ENCODE results near the gene ATG10. TPM values are rescaled to one million over a fixed set of nuclear protein-coding genes. Genes with fewer than 3 reads are reported as not detected.

Gene ATG10
- total RNA-seq, 1 experiment from 2014 or later = 11.8 TPM

GRCh38 chr5:82165740-82166530 lies 194.1 kb downstream of the ATG10 start:
- no peak overlapping the region for H3K4me3 ChIP-seq (ENCODE audit: low read length)
- no peak overlapping the region for H3K4me2 ChIP-seq (ENCODE audit: low read length)
- TF ChIP-seq CTCF (conservative IDR thresholded peaks at IDR 0.05; ENCODE audit: low read depth, low read length) (peak; percentile 88), EZH2 (IDR thresholded peaks at IDR 0.05; ENCODE audit: low read length, unreplicated experiment) (no peak), EZH2phosphoT487 (IDR thresholded peaks at IDR 0.05; ENCODE audit: borderline replicate concordance, low read length) (no peak)
- H2AFZ ChIP-seq (ENCODE audit: low read length) = no peak overlapping the region
- H3K79me2 ChIP-seq (ENCODE audit: low read length) = no peaks in the 10 kb centered on the region
- no TSS peak for BruUV-seq (replicated peaks)
- ATAC-seq (peak; percentile 78), DNase-seq (peak; percentile 73)
- CTCF ChIA-PET = interaction anchor here (0.6 to 1.5 kb wide), 15 partner anchors 46 to 1442 kb away, joined by 3 to 21 read pairs (median 3); partner anchors contain the start of gene SSBP2
- H3F3A ChIP-seq (ENCODE audit: low read length, unreplicated experiment) = no peaks in the 10 kb centered on the region
- no peaks in the 10 kb centered on the region for H3K27me3 ChIP-seq (ENCODE audit: low read length)
- POLR2A ChIA-PET (ENCODE audit: unreplicated experiment) = interaction anchor here (0.6 kb wide), 3 partner anchors 60 to 863 kb away, joined by 3 to 4 read pairs (median 4); no protein-coding TSS in a partner anchor
- peak overlapping the region; percentile 68; the same call in 1 of the 2 replicates for H3K27ac ChIP-seq (ENCODE audit: low read length)
- H3K36me3 ChIP-seq (ENCODE audit: low read depth, low read length) = no peaks in the 10 kb centered on the region
- H3K4me1 ChIP-seq (ENCODE audit: insufficient read depth, low read length) = peaks cover 28% of the 10 kb centered on the region
- H3K9me2 ChIP-seq (replicated peaks; ENCODE audit: low read length) = no peaks in the 10 kb centered on the region
- H3K9ac ChIP-seq (ENCODE audit: low read length) = no peak overlapping the region
- no peaks in the 10 kb centered on the region for H3K9me3 ChIP-seq (ENCODE audit: low read length)
- intact Hi-C loops (cut with micrococcal nuclease) = loop anchor here (1.0 to 5.0 kb wide), 7 partner anchors 59 to 1443 kb away; partner anchors contain the start of genes ATG10 and SSBP2
- H4K20me1 ChIP-seq (ENCODE audit: low read length) = no peaks in the 10 kb centered on the region

GRCh38 chr5:82167372-82167935 lies 195.6 kb downstream of the ATG10 start:
- TF ChIP-seq EZH2 (IDR thresholded peaks at IDR 0.05; ENCODE audit: low read length, unreplicated experiment) (no peak), EZH2phosphoT487 (IDR thresholded peaks at IDR 0.05; ENCODE audit: borderline replicate concordance, low read length) (no peak), CTCF (conservative IDR thresholded peaks at IDR 0.05; ENCODE audit: low read depth, low read length) (no peak)
- DNase-seq (no peak), ATAC-seq (no peak)
- Histone ChIP-seq H3K27ac (ENCODE audit: low read length) (no peak overlapping the region), H4K20me1 (ENCODE audit: low read length) (no peaks in the 10 kb centered on the region), H3K9me3 (ENCODE audit: low read length) (no peaks in the 10 kb centered on the region), H3F3A (ENCODE audit: low read length, unreplicated experiment) (no peaks in the 10 kb centered on the region), H3K4me3 (ENCODE audit: low read length) (no peak overlapping the region), H3K27me3 (ENCODE audit: low read length) (no peaks in the 10 kb centered on the region), H3K9me2 (replicated peaks; ENCODE audit: low read length) (no peaks in the 10 kb centered on the region), H3K79me2 (ENCODE audit: low read length) (no peaks in the 10 kb centered on the region), H2AFZ (ENCODE audit: low read length) (no peak overlapping the region), H3K4me2 (ENCODE audit: low read length) (no peak overlapping the region), H3K9ac (ENCODE audit: low read length) (no peak overlapping the region), H3K4me1 (ENCODE audit: insufficient read depth, low read length) (peaks cover 28% of the 10 kb centered on the region), H3K36me3 (ENCODE audit: low read depth, low read length) (no peaks in the 10 kb centered on the region)
- intact Hi-C loops (cut with micrococcal nuclease) = loop anchor here (2.0 to 5.0 kb wide), 2 partner anchors 195 to 1441 kb away; partner anchors contain the start of gene ATG10
- BruUV-seq (replicated peaks) = no TSS peak
- ChIA-PET CTCF (no interaction called here), POLR2A (ENCODE audit: unreplicated experiment) (no interaction called here)
